HG02588 (cell line): ENCODE data around the gene KIF21B.

Experiments used
- ATAC-seq: cut with Tn5 transposase; IDR thresholded peaks from one replicate; pipeline ENCODE4 v1.9.1; 2021; ENCODE audit warnings: mild to moderate bottlenecking, moderate library complexity; ENCODE audit not compliant: unreplicated experiment

Gene KIF21B, protein sequence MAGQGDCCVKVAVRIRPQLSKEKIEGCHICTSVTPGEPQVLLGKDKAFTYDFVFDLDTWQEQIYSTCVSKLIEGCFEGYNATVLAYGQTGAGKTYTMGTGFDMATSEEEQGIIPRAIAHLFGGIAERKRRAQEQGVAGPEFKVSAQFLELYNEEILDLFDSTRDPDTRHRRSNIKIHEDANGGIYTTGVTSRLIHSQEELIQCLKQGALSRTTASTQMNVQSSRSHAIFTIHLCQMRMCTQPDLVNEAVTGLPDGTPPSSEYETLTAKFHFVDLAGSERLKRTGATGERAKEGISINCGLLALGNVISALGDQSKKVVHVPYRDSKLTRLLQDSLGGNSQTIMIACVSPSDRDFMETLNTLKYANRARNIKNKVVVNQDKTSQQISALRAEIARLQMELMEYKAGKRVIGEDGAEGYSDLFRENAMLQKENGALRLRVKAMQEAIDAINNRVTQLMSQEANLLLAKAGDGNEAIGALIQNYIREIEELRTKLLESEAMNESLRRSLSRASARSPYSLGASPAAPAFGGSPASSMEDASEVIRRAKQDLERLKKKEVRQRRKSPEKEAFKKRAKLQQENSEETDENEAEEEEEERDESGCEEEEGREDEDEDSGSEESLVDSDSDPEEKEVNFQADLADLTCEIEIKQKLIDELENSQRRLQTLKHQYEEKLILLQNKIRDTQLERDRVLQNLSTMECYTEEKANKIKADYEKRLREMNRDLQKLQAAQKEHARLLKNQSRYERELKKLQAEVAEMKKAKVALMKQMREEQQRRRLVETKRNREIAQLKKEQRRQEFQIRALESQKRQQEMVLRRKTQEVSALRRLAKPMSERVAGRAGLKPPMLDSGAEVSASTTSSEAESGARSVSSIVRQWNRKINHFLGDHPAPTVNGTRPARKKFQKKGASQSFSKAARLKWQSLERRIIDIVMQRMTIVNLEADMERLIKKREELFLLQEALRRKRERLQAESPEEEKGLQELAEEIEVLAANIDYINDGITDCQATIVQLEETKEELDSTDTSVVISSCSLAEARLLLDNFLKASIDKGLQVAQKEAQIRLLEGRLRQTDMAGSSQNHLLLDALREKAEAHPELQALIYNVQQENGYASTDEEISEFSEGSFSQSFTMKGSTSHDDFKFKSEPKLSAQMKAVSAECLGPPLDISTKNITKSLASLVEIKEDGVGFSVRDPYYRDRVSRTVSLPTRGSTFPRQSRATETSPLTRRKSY (N-terminal part only)

DNA sequence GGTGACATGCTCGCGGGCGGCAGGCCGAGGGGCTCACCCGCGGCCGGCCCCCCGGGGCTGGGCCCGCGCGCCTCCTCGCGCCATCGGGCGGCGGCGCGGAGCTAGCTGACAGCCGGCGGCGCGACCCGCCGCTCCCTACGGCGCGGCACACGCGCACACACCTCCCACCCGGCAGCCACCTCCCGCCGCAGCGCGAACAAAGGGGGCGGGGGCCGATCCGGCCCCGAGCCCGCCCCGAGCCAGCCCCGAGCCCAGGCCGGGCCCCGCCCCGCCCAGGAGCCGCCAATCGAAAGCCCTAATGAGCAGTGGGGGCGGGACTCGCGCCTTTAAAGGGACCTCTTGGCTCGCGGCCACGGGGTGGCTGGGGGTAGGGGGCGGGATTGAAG is at the start of gene KIF21B:
TSS of gene KIF21B (minus strand) at position 198 of the 386 bp plus-strand sequence. CDS start 331 bp downstream, outside the sequence.
- ATAC-seq: peak; percentile 67

DNA sequence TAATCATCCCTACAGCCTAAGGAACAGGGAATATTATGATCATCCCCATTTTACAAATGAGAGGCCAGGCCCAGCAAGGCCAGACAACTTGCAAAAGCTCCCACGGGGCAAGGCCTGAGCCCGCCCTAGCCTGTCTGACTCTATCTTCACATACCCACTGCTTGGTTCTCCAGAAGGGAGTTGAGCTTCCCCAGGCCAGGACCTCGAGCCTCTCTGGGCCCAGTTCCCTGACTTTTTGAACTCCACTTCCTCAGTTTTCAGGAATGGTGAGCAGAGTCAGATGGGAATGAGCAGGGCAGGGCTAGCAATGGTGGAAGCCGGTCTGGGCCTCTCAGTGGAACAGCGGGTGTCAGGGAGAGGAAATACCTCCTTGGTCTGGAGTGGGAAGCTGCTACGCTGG is 49.4 kb upstream of the KIF21B start:
- no peak for ATAC-seq

DNA sequence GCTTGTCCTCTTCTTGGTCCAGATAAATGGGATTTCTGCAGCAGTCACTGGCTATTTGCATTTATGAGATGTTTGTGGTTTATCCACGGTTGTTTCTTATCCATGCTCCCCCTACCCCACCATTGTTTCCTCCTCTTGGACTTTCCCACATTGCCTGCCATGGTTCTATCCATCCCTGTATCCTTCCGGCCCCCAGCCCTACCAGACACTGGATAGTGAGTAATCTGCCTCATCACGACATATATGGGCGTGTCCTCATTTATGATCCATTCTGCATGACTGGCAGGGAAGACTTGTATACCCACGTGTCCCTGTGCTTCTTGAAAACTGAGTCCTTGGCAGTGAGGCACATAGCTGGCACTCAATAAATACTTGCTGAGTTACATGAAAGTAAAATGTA is 48.6 kb upstream of the KIF21B start:
- ATAC-seq: no peak

DNA sequence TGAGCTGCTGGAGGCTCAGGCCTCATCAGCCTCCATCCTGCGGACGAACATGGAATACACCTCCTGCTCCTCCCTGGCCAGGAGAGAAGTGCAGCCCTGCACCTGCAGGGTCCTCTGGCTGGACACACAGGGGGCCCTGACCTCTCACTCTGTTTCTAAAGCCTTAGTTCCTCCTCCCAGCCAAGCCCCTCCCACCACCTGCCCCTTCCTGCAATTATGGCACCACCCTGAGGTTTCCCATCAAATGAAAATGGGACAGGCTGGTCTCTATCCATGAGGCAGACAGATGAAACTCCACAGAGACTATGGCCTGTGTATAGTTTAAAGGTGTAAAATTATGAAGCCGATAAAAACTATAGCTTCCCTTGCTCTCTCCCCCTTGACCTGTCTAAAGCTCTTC is 46.1 kb upstream of the KIF21B start:
- no peak for ATAC-seq

DNA sequence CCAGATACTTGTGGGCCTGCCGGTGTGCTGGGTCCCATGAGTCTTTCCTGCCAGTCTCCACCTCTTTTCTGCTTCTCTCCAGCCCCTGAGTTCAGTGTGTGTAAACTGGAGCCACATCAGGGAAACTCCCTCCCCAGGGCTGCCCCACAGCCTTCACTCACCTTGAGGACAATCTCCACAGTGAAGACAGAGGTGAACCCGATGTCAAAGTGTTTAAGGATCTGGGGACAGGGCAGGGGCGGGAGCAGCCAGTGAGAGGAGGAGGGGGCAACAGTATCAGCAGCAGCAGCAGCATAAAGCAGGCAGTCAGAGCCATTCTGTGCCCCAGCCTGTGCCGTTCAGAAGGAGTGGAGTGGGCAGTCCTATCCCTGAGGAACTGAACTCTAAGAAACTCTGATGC is 45.5 kb upstream of the KIF21B start:
- ATAC-seq: no peak

DNA sequence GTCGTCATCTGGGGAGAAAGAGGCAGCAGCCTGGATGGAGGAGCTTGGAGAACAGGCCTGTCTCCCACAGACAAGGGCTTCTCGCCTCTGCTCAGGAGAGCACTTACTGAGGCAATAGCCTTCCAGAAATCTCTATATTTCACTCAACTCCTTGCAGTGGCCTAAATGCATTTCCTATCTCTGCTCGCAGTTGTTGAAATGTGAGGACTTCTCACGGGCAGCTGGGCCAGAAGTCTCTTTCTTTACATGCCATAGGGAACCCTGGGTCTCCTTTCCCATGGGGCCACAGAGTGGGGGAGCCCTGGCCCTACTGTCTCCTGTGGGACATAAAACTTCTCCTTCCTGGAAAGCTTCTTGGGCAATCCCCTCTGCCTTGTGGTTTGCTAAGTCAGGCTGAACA is 43.5 kb upstream of the KIF21B start:
- no peak for ATAC-seq

DNA sequence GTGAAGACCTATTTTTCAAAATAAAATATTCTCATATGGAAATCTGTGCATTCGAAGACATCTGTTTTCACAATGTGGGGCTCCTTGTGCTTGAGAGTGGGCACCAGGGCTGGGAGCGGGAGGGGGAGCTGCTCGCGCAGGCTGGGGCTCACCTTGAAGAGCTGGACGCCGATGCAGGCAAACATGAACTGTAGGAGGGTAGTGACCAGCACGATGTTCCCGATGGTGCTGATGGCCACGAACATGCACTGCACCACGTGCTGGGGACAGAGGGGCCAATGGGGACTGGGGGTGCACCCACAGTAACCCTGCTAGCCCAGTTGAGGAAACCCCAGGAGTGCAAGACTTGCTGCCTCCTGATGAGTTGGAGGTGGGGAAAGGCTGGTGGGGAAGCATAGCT is 42.2 kb upstream of the KIF21B start:
- ATAC-seq: no peak

DNA sequence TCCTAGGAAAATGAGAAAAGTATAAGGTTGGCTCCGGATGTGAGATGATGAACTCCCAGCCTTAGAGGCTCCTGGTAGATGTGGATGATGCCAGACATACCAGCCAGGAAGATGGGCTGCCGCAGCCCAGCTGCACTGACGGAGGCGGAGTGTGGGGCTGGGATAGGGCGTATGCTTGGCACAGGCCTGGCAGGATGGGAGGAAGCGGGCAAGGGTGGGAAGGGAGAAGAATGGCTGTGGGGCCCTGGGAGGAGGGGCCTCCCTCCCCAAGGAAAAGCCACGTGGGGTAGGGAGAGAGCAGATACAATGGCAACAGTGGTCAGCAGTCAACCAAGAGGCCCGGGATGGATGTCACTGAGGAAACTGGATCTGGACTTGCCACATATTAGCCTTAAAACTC is 41.3 kb upstream of the KIF21B start:
- ATAC-seq: no peak

DNA sequence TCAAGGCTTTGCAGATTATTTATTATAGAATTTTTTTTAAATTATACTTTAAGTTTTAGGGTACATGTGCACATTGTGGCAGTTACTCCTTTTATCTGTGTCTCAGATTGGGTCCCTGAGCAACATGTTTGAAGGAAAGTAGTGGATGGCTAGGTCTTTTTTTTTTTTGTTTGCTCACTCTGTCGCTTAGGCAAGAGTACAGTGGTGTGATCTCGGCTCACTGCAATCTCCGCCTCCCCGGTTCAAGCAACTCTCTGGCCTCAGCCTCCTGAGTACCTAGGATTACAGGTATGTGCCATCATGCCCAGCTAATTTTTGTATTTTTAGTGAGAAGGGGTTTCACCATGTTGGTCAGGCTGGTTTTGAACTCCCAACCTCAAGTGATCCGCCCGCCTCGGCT is 39.6 kb upstream of the KIF21B start:
- no peak for ATAC-seq

DNA sequence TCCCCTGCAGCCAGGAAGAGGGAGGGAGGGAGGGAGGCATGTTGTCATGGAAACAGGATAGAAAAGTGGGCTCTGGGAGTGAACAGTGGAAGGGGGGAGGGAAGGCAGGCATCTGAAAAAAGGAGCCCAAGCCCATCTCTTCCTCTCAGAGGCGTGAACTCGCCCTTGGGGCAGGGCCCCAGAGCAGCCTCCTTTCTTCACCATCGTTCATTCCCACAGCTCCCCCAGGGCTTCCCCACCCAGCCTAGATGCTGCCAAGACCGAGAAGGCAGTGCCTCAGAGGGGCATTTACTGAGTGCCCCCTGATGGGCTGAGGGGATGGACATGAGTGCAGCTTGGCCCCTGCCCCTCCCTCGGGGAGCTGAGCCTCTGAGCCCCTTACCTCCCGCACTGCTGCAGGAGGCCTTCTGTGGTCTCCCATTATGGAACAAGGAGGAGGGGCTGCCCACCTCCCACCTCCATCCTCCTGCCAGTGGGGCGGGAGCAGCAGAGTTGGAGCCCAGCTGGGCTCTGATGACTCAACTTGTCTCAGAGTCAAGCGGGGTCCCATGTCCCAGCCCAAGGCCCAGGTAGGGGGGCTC is 39.1 kb upstream of the KIF21B start:
- ATAC-seq: no peak

DNA sequence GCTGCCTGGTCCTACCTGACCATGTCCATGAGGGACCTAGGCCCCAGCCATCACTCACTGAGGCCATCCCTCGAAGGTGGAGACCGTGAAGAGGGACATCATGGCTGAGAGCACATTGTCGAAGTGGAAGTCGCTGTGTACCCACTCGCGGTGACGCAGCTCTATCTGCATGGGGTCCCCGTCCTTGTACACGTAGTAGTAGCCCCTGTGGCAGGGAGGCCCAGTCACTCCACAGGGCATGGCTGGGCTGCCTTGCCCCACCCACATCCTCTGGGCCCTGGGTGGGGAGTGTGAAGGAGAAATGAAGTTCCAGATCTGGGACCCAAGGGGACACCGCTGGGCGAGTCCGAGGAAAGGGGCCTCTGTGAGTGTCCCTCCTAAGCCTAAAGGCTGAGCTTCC is 38.4 kb upstream of the KIF21B start:
- no peak for ATAC-seq

DNA sequence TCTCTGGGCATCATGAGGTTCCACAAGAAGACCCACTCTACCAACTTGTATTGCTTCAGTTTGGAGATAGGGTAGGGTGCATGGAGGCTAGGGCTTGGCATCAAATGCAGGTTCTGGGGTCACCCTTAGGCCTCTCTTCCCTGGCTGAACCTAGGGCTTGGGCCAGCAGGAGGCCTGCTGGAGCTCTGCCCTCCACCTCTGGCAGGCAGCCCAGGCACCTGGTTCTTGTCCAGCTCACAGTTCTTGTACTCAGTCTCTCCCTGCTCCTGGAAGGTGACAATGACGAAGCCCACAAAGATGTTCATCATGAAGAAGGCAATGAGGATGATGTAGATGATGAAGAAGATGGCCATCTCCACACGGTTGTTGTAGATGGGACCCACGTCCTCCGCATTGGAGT is 37.5 kb upstream of the KIF21B start:
- ATAC-seq: no peak

DNA sequence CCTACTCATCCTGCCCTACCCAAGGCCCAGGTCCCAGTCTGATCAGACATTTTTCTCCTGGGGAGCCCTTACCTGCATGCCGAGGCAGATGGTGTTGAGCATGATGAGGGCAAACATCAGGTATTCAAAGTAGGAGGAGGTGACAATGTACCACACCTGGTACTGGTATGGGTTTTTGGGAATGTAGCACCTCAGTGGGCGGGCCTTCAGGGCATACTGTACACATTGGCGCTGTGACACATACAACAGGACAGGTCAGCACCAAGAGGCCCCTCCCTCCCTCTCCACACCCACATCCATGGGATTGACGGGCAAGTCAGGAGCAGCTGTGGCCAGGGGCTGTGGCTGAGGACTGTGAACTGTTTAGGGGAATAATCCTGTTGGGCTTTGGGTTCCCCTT is 37.1 kb upstream of the KIF21B start:
- no peak for ATAC-seq

DNA sequence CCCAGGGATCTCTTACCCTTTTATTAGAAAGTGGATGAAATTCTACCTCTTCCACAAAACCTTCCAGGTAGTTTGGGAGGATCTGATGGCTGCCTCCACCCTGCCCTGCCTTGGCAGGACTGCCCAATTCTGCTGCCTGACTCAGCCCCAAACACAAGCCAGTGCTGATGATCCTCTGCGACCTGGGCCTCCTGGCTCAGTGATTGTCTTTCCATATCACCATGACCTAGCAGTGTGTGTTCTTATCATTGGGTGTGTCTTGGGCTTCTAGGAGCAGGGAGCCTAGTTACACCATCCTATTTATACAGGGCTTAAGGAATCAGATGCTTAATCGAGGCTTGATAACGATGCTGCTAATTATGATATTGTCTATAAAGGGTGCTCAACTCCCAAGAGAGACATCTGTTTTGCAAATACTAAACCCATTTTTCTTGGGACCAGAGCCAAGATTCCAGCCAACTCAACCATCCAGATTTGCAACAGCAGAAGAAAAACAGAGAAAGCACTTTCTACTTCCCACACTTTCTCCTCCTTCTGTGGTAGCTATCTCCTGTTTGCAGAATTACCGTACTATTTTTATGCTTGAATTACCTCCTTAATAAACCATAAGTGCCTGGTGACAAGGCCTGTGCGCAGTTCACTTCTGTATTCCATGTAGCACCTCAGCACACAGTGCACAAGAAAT is 36.5 kb upstream of the KIF21B start:
- no peak for ATAC-seq

DNA sequence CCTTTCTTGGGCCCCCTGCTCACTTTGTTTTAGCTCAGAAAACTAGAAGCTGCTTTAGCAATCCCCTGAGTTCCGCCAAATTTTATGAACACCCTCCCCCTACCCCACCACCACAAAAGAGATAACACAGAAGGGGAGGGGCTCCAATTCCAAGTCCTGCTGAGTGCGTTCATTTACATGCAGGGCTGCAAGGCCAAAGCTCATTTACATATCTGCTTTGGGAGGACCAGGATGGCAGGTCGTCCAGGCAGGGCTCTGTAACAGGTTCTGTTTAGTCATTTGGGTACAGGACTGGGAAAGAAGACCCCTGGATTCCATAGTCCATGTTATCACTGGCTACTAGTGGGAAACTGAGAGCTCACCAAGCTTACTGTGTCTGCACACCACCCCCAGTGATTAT is 35.9 kb upstream of the KIF21B start:
- ATAC-seq: no peak

DNA sequence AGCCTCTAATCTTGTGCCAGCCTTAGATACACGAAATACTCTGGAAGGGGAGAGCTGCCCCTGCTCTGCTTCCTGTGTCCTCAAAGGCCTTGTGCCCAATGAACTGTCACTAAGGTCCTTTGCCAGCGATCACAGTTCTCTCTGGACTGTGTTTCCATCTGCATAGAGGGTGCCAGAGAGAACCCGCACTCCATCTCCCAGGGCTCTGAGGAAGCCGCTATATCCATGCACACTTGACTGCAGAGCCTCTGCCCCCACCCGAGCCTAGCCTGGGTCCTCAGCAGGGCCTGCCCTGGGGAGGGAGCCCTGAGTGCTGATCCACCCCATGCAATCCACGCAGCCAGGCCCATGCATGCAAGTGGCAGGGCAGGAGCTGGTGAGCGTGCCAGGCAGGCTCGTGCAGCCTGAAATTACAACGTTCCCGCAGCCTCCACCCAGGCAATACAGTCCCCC is 30.6 kb upstream of the KIF21B start:
- ATAC-seq: no peak

DNA sequence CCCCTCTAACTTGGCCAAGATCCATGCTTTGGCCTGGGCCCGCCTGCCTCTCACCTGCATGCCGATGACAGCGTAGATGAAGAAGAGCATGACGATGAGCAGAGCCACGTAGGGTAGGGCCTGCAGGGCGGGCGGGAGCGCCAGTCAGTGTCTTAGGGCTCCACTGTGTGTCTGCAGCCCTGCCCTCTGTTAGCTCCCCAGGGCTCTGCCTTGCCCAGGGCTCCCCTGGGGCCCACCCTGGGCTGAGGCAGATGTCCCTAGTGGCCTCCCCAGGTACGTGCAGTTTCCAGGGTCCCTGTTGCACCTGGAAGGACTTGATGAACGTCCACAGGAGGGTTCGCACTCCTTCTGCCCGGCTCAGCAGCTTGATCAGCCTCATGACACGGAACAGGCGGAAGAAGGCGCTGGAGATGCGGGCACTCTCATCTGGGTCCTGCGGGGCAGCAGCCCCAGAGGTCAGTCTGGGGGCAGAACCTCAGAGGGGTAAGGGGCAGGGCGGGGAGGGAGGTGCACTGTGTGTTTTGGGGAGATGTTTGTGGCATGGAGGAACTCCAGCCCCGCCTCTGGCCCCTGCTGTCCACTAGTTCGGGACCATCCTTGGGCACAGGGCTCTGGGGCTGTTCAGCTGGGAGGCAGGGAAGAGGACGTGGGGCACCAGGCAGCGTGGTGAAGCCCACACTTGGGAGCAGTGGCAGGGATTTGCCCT is 29.8 kb upstream of the KIF21B start:
- ATAC-seq: no peak

DNA sequence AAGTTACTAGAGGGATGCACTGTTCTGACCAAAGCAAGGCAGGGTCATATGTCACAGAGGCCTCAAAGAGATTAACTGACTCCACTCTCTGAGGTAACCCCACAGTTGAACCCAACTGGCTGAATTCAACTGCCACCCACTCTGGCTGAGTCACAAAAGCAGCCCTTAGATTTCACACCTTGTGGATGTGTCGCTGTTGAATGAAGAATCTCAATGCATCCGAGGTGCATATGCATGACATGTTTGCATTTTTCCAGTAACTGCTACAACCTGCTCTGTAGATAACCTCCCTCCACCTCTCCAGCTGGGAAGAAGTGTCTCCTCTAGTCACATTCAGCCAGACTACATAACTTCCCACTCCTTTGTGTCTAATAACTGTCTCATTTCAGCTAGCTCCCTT is 27.9 kb upstream of the KIF21B start:
- ATAC-seq: no peak

DNA sequence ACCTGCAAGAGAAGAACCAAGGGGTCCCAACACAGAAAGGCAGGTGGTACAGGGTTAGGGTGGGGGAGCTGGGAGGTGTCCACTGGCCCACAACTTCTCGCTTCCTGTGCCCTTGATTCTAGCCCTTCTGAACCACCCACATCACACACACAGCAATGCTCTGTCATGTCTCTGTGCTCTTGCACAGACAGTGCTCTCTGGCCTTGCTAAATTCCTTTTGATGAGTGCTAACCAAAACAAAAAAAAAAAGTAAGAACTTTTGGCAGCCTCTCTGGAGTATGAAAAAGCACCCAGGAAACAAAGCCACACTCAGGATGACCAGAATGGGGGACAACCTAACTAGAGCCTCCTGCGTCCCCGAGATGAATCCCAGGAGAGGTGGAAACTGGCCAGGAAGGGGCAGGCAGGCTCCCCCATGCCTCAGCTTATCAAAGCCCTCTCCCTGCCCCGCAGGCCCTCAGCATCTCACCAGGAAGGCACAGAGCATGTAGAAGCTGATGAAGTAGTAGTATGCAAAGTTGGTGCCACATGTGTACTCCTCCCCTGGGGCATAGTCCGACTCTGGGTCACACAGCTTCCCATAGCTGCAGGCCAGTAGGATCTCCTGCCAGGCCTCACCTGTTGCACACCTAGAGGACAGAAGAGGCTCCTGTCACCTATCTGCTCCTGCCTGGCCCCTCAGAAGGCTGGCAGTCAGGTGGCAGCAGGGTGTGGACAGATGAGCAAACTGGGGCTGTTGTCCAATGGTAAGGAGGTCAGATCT is 27.2 kb upstream of the KIF21B start:
- ATAC-seq: no peak
